Measurements from ENCODE around the gene BRIP1. TPM values are rescaled to one million over a fixed set of nuclear protein-coding genes. Genes with fewer than 3 reads are reported as not detected.

Gene BRIP1
- total and polyA plus RNA-seq, 2 experiments from 2014 or later, result 8.0 to 23.1 TPM

DNA sequence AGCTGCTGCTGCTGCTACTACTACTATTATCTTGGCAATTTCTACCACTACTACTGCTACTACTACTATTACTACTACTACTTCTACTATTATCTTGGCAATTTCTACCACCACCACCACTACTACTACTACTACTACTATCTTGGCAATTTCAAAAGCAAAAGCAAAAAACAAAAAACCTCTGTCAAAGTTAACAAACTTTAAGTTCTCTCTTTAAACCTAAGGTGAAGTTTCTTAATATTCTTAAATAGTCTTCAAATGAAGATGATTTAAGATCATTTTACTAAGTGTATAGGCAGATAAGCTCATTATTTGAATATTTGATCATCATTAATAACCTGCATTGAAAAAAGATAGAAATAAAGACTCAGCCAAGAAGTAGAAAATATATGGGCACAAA lies 118.5 kb downstream of the BRIP1 start:
- H3K79me2 ChIP-seq (replicated peaks; ENCODE audit: insufficient read depth), result no peaks in the 10 kb centered on the region
- no peaks in the 10 kb centered on the region for H3F3A ChIP-seq (replicated peaks; ENCODE audit: low read depth)
- no peaks in the 10 kb centered on the region for H3K27me3 ChIP-seq (ENCODE audit: insufficient read depth)
- H3K4me3 Mint-ChIP-seq, result no peak overlapping the region
- H3K4me2 ChIP-seq, result no peak overlapping the region
- peaks cover 63% of the 10 kb centered on the region for H3K36me3 Mint-ChIP-seq (ENCODE audit: low read depth)
- no peak overlapping the region for H3K4me3 ChIP-seq
- TF ChIP-seq NANOG (IDR thresholded peaks at IDR 0.05; ENCODE audit: borderline replicate concordance) (no peak), EZH2 (IDR thresholded peaks at IDR 0.05; ENCODE audit: low read depth, unreplicated experiment) (no peak), ZNF331 (CRISPR knock-in tag; IDR thresholded peaks at IDR 0.05; ENCODE audit: low read depth) (no peak), JUNB (IDR thresholded peaks at IDR 0.05; ENCODE audit: unreplicated experiment) (no peak), CREB1 (CRISPR knock-in tag; IDR thresholded peaks at IDR 0.05; ENCODE audit: low read depth) (no peak), ZNF462 (CRISPR knock-in tag; IDR thresholded peaks at IDR 0.05) (no peak), EZH2phosphoT487 (IDR thresholded peaks at IDR 0.05; ENCODE audit: unreplicated experiment) (no peak), STAT1 (IDR thresholded peaks at IDR 0.05; ENCODE audit: unreplicated experiment) (no peak), POLR2AphosphoS5 (IDR thresholded peaks at IDR 0.05; ENCODE audit: low read depth) (no peak), ZNF114 (CRISPR knock-in tag; IDR thresholded peaks at IDR 0.05) (no peak)
- TF ChIP-seq, protein P1, sequence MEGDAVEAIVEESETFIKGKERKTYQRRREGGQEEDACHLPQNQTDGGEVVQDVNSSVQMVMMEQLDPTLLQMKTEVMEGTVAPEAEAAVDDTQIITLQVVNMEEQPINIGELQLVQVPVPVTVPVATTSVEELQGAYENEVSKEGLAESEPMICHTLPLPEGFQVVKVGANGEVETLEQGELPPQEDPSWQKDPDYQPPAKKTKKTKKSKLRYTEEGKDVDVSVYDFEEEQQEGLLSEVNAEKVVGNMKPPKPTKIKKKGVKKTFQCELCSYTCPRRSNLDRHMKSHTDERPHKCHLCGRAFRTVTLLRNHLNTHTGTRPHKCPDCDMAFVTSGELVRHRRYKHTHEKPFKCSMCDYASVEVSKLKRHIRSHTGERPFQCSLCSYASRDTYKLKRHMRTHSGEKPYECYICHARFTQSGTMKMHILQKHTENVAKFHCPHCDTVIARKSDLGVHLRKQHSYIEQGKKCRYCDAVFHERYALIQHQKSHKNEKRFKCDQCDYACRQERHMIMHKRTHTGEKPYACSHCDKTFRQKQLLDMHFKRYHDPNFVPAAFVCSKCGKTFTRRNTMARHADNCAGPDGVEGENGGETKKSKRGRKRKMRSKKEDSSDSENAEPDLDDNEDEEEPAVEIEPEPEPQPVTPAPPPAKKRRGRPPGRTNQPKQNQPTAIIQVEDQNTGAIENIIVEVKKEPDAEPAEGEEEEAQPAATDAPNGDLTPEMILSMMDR (conservative IDR thresholded peaks at IDR 0.05; ENCODE audit: low read depth in 2 of 2), result no peak
- TF ChIP-seq, protein P2, sequence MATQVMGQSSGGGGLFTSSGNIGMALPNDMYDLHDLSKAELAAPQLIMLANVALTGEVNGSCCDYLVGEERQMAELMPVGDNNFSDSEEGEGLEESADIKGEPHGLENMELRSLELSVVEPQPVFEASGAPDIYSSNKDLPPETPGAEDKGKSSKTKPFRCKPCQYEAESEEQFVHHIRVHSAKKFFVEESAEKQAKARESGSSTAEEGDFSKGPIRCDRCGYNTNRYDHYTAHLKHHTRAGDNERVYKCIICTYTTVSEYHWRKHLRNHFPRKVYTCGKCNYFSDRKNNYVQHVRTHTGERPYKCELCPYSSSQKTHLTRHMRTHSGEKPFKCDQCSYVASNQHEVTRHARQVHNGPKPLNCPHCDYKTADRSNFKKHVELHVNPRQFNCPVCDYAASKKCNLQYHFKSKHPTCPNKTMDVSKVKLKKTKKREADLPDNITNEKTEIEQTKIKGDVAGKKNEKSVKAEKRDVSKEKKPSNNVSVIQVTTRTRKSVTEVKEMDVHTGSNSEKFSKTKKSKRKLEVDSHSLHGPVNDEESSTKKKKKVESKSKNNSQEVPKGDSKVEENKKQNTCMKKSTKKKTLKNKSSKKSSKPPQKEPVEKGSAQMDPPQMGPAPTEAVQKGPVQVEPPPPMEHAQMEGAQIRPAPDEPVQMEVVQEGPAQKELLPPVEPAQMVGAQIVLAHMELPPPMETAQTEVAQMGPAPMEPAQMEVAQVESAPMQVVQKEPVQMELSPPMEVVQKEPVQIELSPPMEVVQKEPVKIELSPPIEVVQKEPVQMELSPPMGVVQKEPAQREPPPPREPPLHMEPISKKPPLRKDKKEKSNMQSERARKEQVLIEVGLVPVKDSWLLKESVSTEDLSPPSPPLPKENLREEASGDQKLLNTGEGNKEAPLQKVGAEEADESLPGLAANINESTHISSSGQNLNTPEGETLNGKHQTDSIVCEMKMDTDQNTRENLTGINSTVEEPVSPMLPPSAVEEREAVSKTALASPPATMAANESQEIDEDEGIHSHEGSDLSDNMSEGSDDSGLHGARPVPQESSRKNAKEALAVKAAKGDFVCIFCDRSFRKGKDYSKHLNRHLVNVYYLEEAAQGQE (IDR thresholded peaks at IDR 0.05; ENCODE audit: unreplicated experiment), result no peak
- TF ChIP-seq, protein P3, sequence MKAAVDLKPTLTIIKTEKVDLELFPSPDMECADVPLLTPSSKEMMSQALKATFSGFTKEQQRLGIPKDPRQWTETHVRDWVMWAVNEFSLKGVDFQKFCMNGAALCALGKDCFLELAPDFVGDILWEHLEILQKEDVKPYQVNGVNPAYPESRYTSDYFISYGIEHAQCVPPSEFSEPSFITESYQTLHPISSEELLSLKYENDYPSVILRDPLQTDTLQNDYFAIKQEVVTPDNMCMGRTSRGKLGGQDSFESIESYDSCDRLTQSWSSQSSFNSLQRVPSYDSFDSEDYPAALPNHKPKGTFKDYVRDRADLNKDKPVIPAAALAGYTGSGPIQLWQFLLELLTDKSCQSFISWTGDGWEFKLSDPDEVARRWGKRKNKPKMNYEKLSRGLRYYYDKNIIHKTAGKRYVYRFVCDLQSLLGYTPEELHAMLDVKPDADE (IDR thresholded peaks at IDR 0.05), result no peak
- H3K4me1 ChIP-seq (ENCODE audit: insufficient read depth), result no peaks in the 10 kb centered on the region
- H3K9me2 ChIP-seq (ENCODE audit: insufficient read depth), result peaks cover 2% of the 10 kb centered on the region; the same call in 1 of the 2 replicates
- H3K4me1 Mint-ChIP-seq, result no peaks in the 10 kb centered on the region
- no peak for ATAC-seq
- no peak for DNase-seq (ENCODE audit: low spot score)
- no peak overlapping the region for H2AFZ ChIP-seq
- peaks cover 27% of the 10 kb centered on the region for H3K9me3 Mint-ChIP-seq
- no peak overlapping the region for H3K27ac Mint-ChIP-seq
- H3K27ac ChIP-seq (ENCODE audit: low read depth), result no peak overlapping the region
- no peaks in the 10 kb centered on the region for H3K27me3 Mint-ChIP-seq (ENCODE audit: insufficient read depth, low read depth, poor library complexity)
- H4K20me1 ChIP-seq (replicated peaks; ENCODE audit: insufficient read depth), result no peaks in the 10 kb centered on the region
- H3K36me3 ChIP-seq (ENCODE audit: insufficient read depth), result peaks cover 15% of the 10 kb centered on the region

Data from GM23338 (cell line).